Activated naive CD4-positive, alpha-beta T cell treated with anti-CD3 and anti-CD28 coated beads, Interleukin-2, amount 50 U/mL, for 72 hours (primary cell): ENCODE measurements around the gene MDC1. TPM values are rescaled to one million over a fixed set of nuclear protein-coding genes. Genes with fewer than 3 reads are reported as not detected.

Experiments
- total RNA-seq, 2 donors: library from RNA; stranded (reverse); gene quantifications; one replicate each; pipeline ENCODE4 v1.2.3, GENCODE V29; 2022

Gene MDC1
- total RNA-seq, 2 donors from 2014 or later = 84.2 to 127 TPM

Other genes starting within 250 kb of the MDC1 start
- 100 to 1,000 TPM; 493 to 574 TPM for gene HLA-E, start 227.8 kb downstream of the MDC1 start, total RNA-seq
- 100 to 1,000 TPM; 107 to 139 TPM for gene GNL1, start 160.8 kb downstream of the MDC1 start, total RNA-seq
- 10 to 100 TPM; 19.8 to 27.4 TPM for gene PRR3, start 160.0 kb downstream of the MDC1 start, total RNA-seq
- gene ABCF1, start 145.8 kb downstream of the MDC1 start, total RNA-seq = 10 to 100 TPM; 84.7 to 91.3 TPM
- 10 to 100 TPM; 92.1 to 96.8 TPM for gene PPP1R10, start 100.0 kb downstream of the MDC1 start, total RNA-seq
- gene MRPS18B, start 99.4 kb downstream of the MDC1 start, total RNA-seq = 100 to 1,000 TPM in 1 of 2 donors, 10 to 100 TPM in 1; 99.8 to 100 TPM
- gene ATAT1, start 90.4 kb downstream of the MDC1 start, total RNA-seq = 10 to 100 TPM; 14.5 to 15.1 TPM
- 10 to 100 TPM; 20.5 to 81.5 TPM for gene C6orf136, start 70.1 kb downstream of the MDC1 start, total RNA-seq
- gene DHX16, start 44.3 kb downstream of the MDC1 start, total RNA-seq = 10 to 100 TPM; 31.7 to 37.5 TPM
- 100 to 1,000 TPM; 184 to 274 TPM for gene PPP1R18, start 30.6 kb downstream of the MDC1 start, total RNA-seq
- gene NRM, start 26.3 kb downstream of the MDC1 start, total RNA-seq = 10 to 100 TPM; 35.7 to 53.5 TPM
- 1,000 to 10,000 TPM; 1,507 to 1,783 TPM for gene TUBB, start 3.1 kb upstream of the MDC1 start, total RNA-seq
- gene FLOT1, start 25.4 kb upstream of the MDC1 start, total RNA-seq = 100 to 1,000 TPM; 194 to 219 TPM
- gene IER3, start 27.3 kb upstream of the MDC1 start, total RNA-seq = 100 to 1,000 TPM in 1 of 2 donors, 10 to 100 TPM in 1; 70.0 to 279 TPM
- gene DDR1, start 167.2 kb upstream of the MDC1 start, total RNA-seq = 10 to 100 TPM; 15.2 to 20.7 TPM
- gene GTF2H4, start 190.9 kb upstream of the MDC1 start, total RNA-seq = 10 to 100 TPM; 27.6 to 44.9 TPM
- gene VARS2, start 197.0 kb upstream of the MDC1 start, total RNA-seq = 10 to 100 TPM; 55.1 to 55.7 TPM
- not detected for gene SFTA2, start 214.9 kb upstream of the MDC1 start, total RNA-seq
- gene MUCL3, start 223.7 kb upstream of the MDC1 start, total RNA-seq = not detected